SK-N-SH treated with all-trans-retinoic acid at 6 μM for 48 hours (cell line): Measurements from ENCODE around the gene PRSS27.

ENCODE experiments used
- ATAC-seq: fragments of 200-7000 bp; cut with Tn5 transposase; 3 replicates; pipeline ENCODE4 v1.9.1; 2020; ENCODE audit warnings: mild to moderate bottlenecking, moderate library complexity
- ARNTL ChIP-seq: fragments of 450-650 bp; formaldehyde crosslinking; IDR thresholded peaks from 2 replicates; pipeline ENCODE4 v1.5.0; 2020; ENCODE audit warnings: low read depth, mild to moderate bottlenecking, moderate library complexity, borderline replicate concordance
- BACH2 ChIP-seq: fragments of 250-450 bp; sonication (Bioruptor Pico); IDR thresholded peaks from 2 replicates; pipeline ENCODE4 v1.9.0; 2021; ENCODE audit warnings: mild to moderate bottlenecking, borderline replicate concordance
- CSDC2 ChIP-seq: fragments of 250-450 bp; sonication (Bioruptor Pico); IDR thresholded peaks from 2 replicates; pipeline ENCODE4 v1.5.0; 2020; ENCODE audit warnings: mild to moderate bottlenecking, moderate library complexity
- ESRRG ChIP-seq: fragments of 250-450 bp; sonication (Bioruptor Pico); IDR thresholded peaks from 2 replicates; pipeline ENCODE4 v1.6.1; 2021; ENCODE audit warnings: mild to moderate bottlenecking
- ISL1 ChIP-seq: fragments of 250-450 bp; sonication (Bioruptor Pico); IDR thresholded peaks from 2 replicates; pipeline ENCODE4 v2.1.2; 2022; ENCODE audit warnings: mild to moderate bottlenecking, moderate library complexity
- OSR1 ChIP-seq: fragments of 250-450 bp; sonication (Bioruptor Pico); IDR thresholded peaks from 2 replicates; pipeline ENCODE4 v1.8.0; 2022; ENCODE audit warnings: moderate library complexity, mild to moderate bottlenecking, inconsistent platforms
- RARB ChIP-seq: fragments of 250-450 bp; sonication (Bioruptor Pico); IDR thresholded peaks from 2 replicates; pipeline ENCODE4 v1.8.0; 2021; ENCODE audit warnings: mild to moderate bottlenecking, moderate library complexity
- SNAI2 ChIP-seq: fragments of 250-450 bp; sonication (Bioruptor Pico); IDR thresholded peaks from 2 replicates; pipeline ENCODE4 v1.5.0; 2020; ENCODE audit warnings: mild to moderate bottlenecking, moderate library complexity
- TCF4 ChIP-seq: fragments of 250-450 bp; sonication (Bioruptor Pico); IDR thresholded peaks from 2 replicates; pipeline ENCODE4 v1.8.0; 2021; ENCODE audit warnings: mild to moderate bottlenecking, moderate library complexity, borderline replicate concordance
- TOX ChIP-seq: fragments of 250-450 bp; sonication (Bioruptor Pico); IDR thresholded peaks from 2 replicates; pipeline ENCODE4 v1.8.0; 2021; ENCODE audit warnings: mild to moderate bottlenecking, moderate library complexity, borderline replicate concordance
- ZC3H10 ChIP-seq: fragments of 250-450 bp; sonication (Bioruptor Pico); IDR thresholded peaks from 2 replicates; pipeline ENCODE4 v1.5.1; 2021; ENCODE audit warnings: mild to moderate bottlenecking, moderate library complexity
- ZFP3 ChIP-seq: fragments of 250-450 bp; sonication (Bioruptor Pico); IDR thresholded peaks from 2 replicates; pipeline ENCODE4 v1.5.0; 2020; ENCODE audit warnings: mild to moderate bottlenecking, moderate library complexity
- ZFP30 ChIP-seq: fragments of 450-650 bp; formaldehyde crosslinking; IDR thresholded peaks from 2 replicates; pipeline ENCODE4 v1.5.0; 2022; ENCODE audit warnings: mild to moderate bottlenecking, moderate library complexity
- ZNF565 ChIP-seq: fragments of 450-650 bp; formaldehyde crosslinking; conservative IDR thresholded peaks from 2 replicates; pipeline ENCODE4 v1.5.0; 2020; ENCODE audit warnings: low read depth, mild to moderate bottlenecking, moderate library complexity
- ZNF70 ChIP-seq: fragments of 450-650 bp; formaldehyde crosslinking; IDR thresholded peaks from 2 replicates; pipeline ENCODE4 v1.5.0; 2020; ENCODE audit warnings: mild to moderate bottlenecking, moderate library complexity
- ZNF8 ChIP-seq: fragments of 450-650 bp; formaldehyde crosslinking; IDR thresholded peaks from 2 replicates; pipeline ENCODE4 v1.5.0; 2020; ENCODE audit warnings: mild to moderate bottlenecking, moderate library complexity
- TF ChIP-seq, protein P1 (sequence below): fragments of 250-450 bp; sonication (Bioruptor Pico); IDR thresholded peaks from 2 replicates; pipeline ENCODE4 v1.5.0; 2020; ENCODE audit warnings: mild to moderate bottlenecking, moderate library complexity
- TF ChIP-seq, protein P2 (sequence below): fragments of 250-450 bp; sonication (Bioruptor Pico); IDR thresholded peaks from 2 replicates; pipeline ENCODE4 v1.8.0; 2021; ENCODE audit warnings: low read depth, mild to moderate bottlenecking, moderate library complexity, borderline replicate concordance
- TF ChIP-seq, protein P3 (sequence below): fragments of 250-450 bp; sonication (Bioruptor Pico); IDR thresholded peaks from 2 replicates; pipeline ENCODE4 v1.8.0; 2020; ENCODE audit warnings: mild to moderate bottlenecking, moderate library complexity, borderline replicate concordance
- TF ChIP-seq, protein P4 (sequence below): fragments of 250-450 bp; sonication (Bioruptor Pico); IDR thresholded peaks from 2 replicates; pipeline ENCODE4 v1.5.1; 2021; ENCODE audit warnings: mild to moderate bottlenecking, moderate library complexity

Gene PRSS27

DNA sequence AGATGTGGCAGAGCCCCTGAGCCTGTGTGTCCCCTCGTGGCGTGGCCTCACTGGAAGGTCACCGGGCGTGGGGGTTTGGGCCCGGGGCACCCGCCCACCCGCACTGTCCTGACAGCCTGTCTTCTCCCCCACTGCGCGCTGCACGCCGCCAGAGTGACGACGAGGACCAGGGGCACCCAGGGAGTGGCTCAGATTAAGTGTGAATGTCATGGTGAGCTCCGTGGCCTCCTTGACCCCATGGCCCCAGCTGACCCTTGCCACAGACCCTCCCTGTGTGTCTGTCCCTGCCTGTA is 15.1 kb downstream of the PRSS27 start (continued):
- TF ChIP-seq, protein P1, sequence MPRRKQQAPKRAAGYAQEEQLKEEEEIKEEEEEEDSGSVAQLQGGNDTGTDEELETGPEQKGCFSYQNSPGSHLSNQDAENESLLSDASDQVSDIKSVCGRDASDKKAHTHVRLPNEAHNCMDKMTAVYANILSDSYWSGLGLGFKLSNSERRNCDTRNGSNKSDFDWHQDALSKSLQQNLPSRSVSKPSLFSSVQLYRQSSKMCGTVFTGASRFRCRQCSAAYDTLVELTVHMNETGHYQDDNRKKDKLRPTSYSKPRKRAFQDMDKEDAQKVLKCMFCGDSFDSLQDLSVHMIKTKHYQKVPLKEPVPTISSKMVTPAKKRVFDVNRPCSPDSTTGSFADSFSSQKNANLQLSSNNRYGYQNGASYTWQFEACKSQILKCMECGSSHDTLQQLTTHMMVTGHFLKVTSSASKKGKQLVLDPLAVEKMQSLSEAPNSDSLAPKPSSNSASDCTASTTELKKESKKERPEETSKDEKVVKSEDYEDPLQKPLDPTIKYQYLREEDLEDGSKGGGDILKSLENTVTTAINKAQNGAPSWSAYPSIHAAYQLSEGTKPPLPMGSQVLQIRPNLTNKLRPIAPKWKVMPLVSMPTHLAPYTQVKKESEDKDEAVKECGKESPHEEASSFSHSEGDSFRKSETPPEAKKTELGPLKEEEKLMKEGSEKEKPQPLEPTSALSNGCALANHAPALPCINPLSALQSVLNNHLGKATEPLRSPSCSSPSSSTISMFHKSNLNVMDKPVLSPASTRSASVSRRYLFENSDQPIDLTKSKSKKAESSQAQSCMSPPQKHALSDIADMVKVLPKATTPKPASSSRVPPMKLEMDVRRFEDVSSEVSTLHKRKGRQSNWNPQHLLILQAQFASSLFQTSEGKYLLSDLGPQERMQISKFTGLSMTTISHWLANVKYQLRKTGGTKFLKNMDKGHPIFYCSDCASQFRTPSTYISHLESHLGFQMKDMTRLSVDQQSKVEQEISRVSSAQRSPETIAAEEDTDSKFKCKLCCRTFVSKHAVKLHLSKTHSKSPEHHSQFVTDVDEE (CRISPR knock-in tag), result no peak
- no peak for TF ChIP-seq RARB (CRISPR knock-in tag)
- TF ChIP-seq ZC3H10, result no peak
- TF ChIP-seq ARNTL (CRISPR knock-in tag), result no peak
- TF ChIP-seq ZFP3 (CRISPR knock-in tag), result no peak

DNA sequence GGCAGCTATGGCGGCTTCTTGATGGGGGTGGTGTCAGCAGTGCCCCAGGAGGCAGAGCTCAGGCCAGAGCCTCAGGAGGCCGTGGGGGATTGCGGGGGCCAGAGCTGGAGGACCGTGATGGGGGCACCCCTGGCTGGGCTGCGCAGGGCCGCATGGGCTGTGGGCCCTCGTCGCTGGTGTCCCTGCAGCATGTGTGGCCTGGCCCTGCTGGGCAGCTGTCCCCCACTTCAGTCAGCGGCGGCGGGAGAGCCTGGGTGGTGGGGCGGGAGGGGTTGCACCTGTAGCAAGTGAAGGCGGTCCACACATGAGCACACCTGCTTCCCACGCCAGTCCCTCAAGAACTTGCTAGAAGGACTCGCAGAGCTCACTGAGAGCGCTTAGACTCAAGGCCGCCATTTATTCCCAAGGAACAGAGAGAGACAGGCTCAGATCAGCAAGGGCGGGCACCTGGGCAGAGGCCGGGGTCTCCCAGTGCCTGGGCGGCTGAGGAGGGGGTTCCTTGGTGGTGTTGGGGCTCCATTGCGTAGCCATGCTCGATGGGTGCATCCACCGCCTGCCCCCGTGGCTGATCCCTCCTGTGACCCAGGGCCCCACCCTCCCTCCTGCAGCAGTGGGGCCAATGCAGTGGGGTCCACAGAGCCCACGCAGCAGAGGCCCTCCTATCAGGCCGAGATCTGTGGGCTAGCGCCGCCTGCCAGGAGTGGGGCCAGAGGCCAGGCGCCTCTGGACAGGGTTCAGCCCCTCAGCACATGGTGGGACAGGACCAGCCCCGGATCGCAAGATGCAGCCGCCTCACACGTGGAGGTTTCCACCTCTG is 15.7 kb downstream of the PRSS27 start:
- TF ChIP-seq CSDC2 (CRISPR knock-in tag) (no peak), ARNTL (CRISPR knock-in tag) (no peak), TCF4 (CRISPR knock-in tag) (no peak), BACH2 (CRISPR knock-in tag) (no peak), ZFP30 (CRISPR knock-in tag) (no peak), ZFP3 (CRISPR knock-in tag) (no peak), OSR1 (CRISPR knock-in tag) (no peak), ESRRG (CRISPR knock-in tag) (no peak), SNAI2 (CRISPR knock-in tag) (no peak), TOX (CRISPR knock-in tag) (no peak), ZNF565 (CRISPR knock-in tag) (no peak), ZNF70 (CRISPR knock-in tag) (no peak), ZNF8 (no peak), ISL1 (CRISPR knock-in tag) (no peak)
- TF ChIP-seq, protein P2, sequence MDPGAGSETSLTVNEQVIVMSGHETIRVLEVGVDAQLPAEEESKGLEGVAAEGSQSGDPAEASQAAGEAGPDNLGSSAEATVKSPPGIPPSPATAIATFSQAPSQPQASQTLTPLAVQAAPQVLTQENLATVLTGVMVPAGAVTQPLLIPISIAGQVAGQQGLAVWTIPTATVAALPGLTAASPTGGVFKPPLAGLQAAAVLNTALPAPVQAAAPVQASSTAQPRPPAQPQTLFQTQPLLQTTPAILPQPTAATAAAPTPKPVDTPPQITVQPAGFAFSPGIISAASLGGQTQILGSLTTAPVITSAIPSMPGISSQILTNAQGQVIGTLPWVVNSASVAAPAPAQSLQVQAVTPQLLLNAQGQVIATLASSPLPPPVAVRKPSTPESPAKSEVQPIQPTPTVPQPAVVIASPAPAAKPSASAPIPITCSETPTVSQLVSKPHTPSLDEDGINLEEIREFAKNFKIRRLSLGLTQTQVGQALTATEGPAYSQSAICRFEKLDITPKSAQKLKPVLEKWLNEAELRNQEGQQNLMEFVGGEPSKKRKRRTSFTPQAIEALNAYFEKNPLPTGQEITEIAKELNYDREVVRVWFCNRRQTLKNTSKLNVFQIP (CRISPR knock-in tag), result no peak
- TF ChIP-seq, protein P3, sequence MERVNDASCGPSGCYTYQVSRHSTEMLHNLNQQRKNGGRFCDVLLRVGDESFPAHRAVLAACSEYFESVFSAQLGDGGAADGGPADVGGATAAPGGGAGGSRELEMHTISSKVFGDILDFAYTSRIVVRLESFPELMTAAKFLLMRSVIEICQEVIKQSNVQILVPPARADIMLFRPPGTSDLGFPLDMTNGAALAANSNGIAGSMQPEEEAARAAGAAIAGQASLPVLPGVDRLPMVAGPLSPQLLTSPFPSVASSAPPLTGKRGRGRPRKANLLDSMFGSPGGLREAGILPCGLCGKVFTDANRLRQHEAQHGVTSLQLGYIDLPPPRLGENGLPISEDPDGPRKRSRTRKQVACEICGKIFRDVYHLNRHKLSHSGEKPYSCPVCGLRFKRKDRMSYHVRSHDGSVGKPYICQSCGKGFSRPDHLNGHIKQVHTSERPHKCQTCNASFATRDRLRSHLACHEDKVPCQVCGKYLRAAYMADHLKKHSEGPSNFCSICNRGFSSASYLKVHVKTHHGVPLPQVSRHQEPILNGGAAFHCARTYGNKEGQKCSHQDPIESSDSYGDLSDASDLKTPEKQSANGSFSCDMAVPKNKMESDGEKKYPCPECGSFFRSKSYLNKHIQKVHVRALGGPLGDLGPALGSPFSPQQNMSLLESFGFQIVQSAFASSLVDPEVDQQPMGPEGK (CRISPR knock-in tag), result no peak
- TF ChIP-seq, protein P4, sequence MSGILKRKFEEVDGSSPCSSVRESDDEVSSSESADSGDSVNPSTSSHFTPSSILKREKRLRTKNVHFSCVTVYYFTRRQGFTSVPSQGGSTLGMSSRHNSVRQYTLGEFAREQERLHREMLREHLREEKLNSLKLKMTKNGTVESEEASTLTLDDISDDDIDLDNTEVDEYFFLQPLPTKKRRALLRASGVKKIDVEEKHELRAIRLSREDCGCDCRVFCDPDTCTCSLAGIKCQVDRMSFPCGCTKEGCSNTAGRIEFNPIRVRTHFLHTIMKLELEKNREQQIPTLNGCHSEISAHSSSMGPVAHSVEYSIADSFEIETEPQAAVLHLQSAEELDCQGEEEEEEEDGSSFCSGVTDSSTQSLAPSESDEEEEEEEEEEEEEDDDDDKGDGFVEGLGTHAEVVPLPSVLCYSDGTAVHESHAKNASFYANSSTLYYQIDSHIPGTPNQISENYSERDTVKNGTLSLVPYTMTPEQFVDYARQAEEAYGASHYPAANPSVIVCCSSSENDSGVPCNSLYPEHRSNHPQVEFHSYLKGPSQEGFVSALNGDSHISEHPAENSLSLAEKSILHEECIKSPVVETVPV (CRISPR knock-in tag), result no peak
- TF ChIP-seq, protein P1 (CRISPR knock-in tag), result no peak
- ATAC-seq, result no peak
